Transverse colon (tissue), 4 donors: ENCODE results near the gene SMIM17. TPM values are rescaled to one million over a fixed set of nuclear protein-coding genes. Genes with fewer than 3 reads are reported as not detected.

Experiments
- DNase-seq: peaks from one replicate; pipeline ENCODE4 v3.0.0-alpha.2; 2019
- H3K27ac ChIP-seq, 4 donors: fragments of 200-600 bp; sonication (generic); 2 replicates each; pipeline ENCODE4 v1.5.1; 2016 to 2018; ENCODE audit warnings: inconsistent platforms in 4 of 4
- H3K27me3 ChIP-seq: fragments of 200-600 bp; sonication (generic); 2 replicates; pipeline ENCODE4 v1.5.1; 2017; ENCODE audit warnings: inconsistent platforms
- H3K36me3 ChIP-seq, 4 donors: fragments of 200-600 bp; sonication (generic); 2 replicates each; pipeline ENCODE4 v1.5.1; 2017 to 2019; ENCODE audit warnings: inconsistent platforms in 4 of 4
- H3K4me1 ChIP-seq, 4 donors: fragments of 200-600 bp; sonication (generic); 2 replicates each; pipeline ENCODE4 v1.5.1; 2017 to 2020; ENCODE audit warnings: inconsistent platforms in 4 of 4
- H3K4me3 ChIP-seq, 4 donors: fragments of 200-600 bp; sonication (generic); 1 replicate in 1 of 4; 2 replicates in 3 of 4; pipeline versions ENCODE4 v1.5.1 to v1.6.1; 2017 to 2019; ENCODE audit warnings: inconsistent platforms in 4 of 4
- H3K9me3 ChIP-seq, 2 donors: fragments of 200-600 bp; sonication (generic); 2 replicates each; pipeline ENCODE4 v1.5.1; 2017 to 2019; ENCODE audit warnings: inconsistent platforms in 2 of 2
- CTCF ChIP-seq, 5 experiments: fragments of 200-600 bp in 3 of 5; fragments of 450-650 bp in 2 of 5; sonication (generic) in 3 of 5; IDR thresholded peaks; 1 replicate in 2 of 5; 2 replicates in 3 of 5; pipeline ENCODE4 v1.5.1; 2016 to 2017; ENCODE audit warnings: antibody characterized with exemption in 5 of 5, inconsistent platforms in 3 of 5, mild to moderate bottlenecking in 2 of 5, moderate library complexity in 1 of 5
- EP300 ChIP-seq: sonication (generic); formaldehyde crosslinking; IDR thresholded peaks from one replicate; pipeline ENCODE4 v1.6.1; 2017; ENCODE audit warnings: antibody characterized with exemption, low read depth
- POLR2A ChIP-seq: fragments of 450-650 bp; IDR thresholded peaks from one replicate; pipeline ENCODE4 v1.6.1; 2016; ENCODE audit warnings: antibody characterized with exemption, mild to moderate bottlenecking, moderate library complexity
- POLR2AphosphoS5 ChIP-seq, 3 donors: sonication (generic); formaldehyde crosslinking; IDR thresholded peaks; one replicate each; pipeline ENCODE4 v1.6.1; 2016; ENCODE audit warnings: antibody characterized with exemption in 3 of 3
- WGBS, 2 donors: methylation state at CpG; one replicate each; pipeline ENCODE4 v1.1.5; 2018; ENCODE audit warnings: low coverage in 1 of 2; 5-methylcytosine and 5-hydroxymethylcytosine counted together
- in situ Hi-C, 4 donors: fragments of 200-750 bp; cut with MboI; loops; one replicate each; pipeline versions ENCODE4 v1.15.0 to v1.15.1; 2017; ENCODE audit warnings: low sequenced_read_pairs in 3 of 4, low pct_ligation_motif_present in 1 of 4, low pct_unique_long_range_greater_than_20kb in 1 of 4
- intact Hi-C: fragments of 100-400 bp; cut with DNase I; formaldehyde crosslinking; loops from one replicate; pipeline ENCODE4 v1.15.1; 2023; ENCODE audit warnings: low total_unique reads
- total RNA-seq, 4 donors: library from RNA; depleted of rRNA; stranded (reverse); fragments of >200 nt; gene quantifications; one replicate each; pipeline ENCODE4 v1.1.0, GENCODE V29; 2016

The SMIM17 gene
- total RNA-seq, 4 donors from 2014 or later = not detected

- no peaks in the 10 kb centered on the region for H3K4me1 ChIP-seq
- no peak overlapping the region for H3K4me3 ChIP-seq
- WGBS, 2 donors = 92 to 93% methylated on average over 6 to 8 of the region's 8 CpGs
- in situ Hi-C loops = no loop called here
- peaks cover 0 to 5% (median 3%) of the 10 kb centered on the region in 4 donors for H3K36me3 ChIP-seq
- TF ChIP-seq EP300 (no peak), CTCF (IDR thresholded peaks at IDR 0.05) (no peak), POLR2A (no peak)
- H3K27me3 ChIP-seq = no peaks in the 10 kb centered on the region
- peaks cover 52 to 53% of the 10 kb centered on the region in 2 donors for H3K9me3 ChIP-seq
- intact Hi-C loops = no loop called here
- no peak overlapping the region for H3K27ac ChIP-seq
- DNase-seq = no peak
Observed at GRCh38 chr19:56608274-56608964, 34.5 kb upstream of the SMIM17 start.

- TF ChIP-seq POLR2AphosphoS5 (IDR thresholded peaks at IDR 0.05) (no peak), POLR2A (no peak), EP300 (no peak), CTCF (IDR thresholded peaks at IDR 0.05) (no peak)
- Histone ChIP-seq H3K4me1 (no peaks in the 10 kb centered on the region), H3K4me3 (no peak overlapping the region), H3K27ac (no peak overlapping the region), H3K36me3 (peaks cover 0 to 11% (median 0%) of the 10 kb centered on the region in 4 donors), H3K27me3 (no peaks in the 10 kb centered on the region), H3K9me3 (peaks cover 39 to 46% of the 10 kb centered on the region in 2 donors)
- 78% methylated on average over 8 of the region's 8 CpGs; no CpG with 5 or more reads in 1 of the 2 donors for WGBS, 2 donors
- intact Hi-C loops (no loop called here), in situ Hi-C loops (no loop called here)
- no peak for DNase-seq
Observed at GRCh38 chr19:56611288-56611687, 31.7 kb upstream of the SMIM17 start.

- H3K27me3 ChIP-seq = no peaks in the 10 kb centered on the region
- no peak for TF ChIP-seq POLR2A
- no peak for TF ChIP-seq CTCF (IDR thresholded peaks at IDR 0.05)
- no peak for TF ChIP-seq EP300
- TF ChIP-seq POLR2AphosphoS5 (IDR thresholded peaks at IDR 0.05) = no peak
- DNase-seq = no peak
- whole genome bisulfite sequencing, 2 donors = 60 to 91% methylated on average over 1 to 2 of the region's 2 CpGs
- no peaks in the 10 kb centered on the region for H3K4me1 ChIP-seq
- no peak overlapping the region for H3K27ac ChIP-seq
- intact Hi-C loops = no loop called here
- H3K9me3 ChIP-seq = peaks cover 39 to 47% of the 10 kb centered on the region in 2 donors
- no peak overlapping the region for H3K4me3 ChIP-seq
- in situ Hi-C loops = no loop called here
- peaks cover 0 to 11% (median 0%) of the 10 kb centered on the region in 4 donors for H3K36me3 ChIP-seq
Observed at GRCh38 chr19:56612737-56613136, 30.2 kb upstream of the SMIM17 start.

GRCh38 chr19:56613639-56614038 is 29.3 kb upstream of the SMIM17 start:
- H3K4me3 ChIP-seq = no peak overlapping the region
- intact Hi-C loops = no loop called here
- H3K27ac ChIP-seq = no peak overlapping the region
- TF ChIP-seq EP300 (no peak), POLR2AphosphoS5 (IDR thresholded peaks at IDR 0.05) (no peak), CTCF (IDR thresholded peaks at IDR 0.05) (no peak), POLR2A (no peak)
- no peaks in the 10 kb centered on the region for H3K27me3 ChIP-seq
- peaks cover 45 to 48% of the 10 kb centered on the region in 2 donors for H3K9me3 ChIP-seq
- H3K4me1 ChIP-seq = no peaks in the 10 kb centered on the region
- in situ Hi-C loops = no loop called here
- 92 to 100% methylated on average over 2 to 5 of the region's 5 CpGs for WGBS, 2 donors
- H3K36me3 ChIP-seq = peaks cover 0 to 11% (median 0%) of the 10 kb centered on the region in 4 donors
- DNase-seq = no peak
